ENCODE data around the gene GSTM5.

The GSTM5 gene

DNA sequence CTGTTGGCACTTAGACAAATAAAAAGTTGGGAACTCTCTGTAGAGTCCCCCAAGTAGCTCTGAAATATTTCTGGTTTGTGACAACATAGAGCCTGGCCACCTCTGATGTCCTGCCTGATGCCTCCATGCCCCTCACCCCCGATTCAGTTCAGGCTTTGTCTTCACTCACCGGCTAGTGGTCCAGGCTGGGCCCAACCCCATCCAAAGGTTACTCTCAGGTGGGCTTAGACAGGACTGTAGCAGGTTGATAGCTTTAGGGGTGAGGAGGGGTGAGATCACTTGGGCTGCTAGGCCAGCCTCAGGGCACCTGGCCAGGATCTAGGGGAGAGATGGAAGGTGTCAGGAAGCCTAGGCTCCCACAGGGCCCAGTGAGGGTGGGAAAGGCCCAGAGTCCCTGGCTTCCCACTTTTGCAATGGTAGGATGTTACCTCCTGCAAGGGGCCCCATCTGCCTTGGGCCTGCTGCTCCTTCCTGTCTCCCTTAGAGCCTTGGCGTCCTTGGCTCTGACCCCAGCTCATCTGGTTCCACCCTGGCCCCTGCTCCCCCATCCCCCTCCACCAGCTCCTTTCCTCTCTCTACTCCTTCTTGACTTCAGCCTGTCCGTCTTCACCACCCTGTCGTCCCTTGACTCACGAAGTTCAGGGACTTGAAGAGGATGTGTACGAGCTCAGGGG lies 44.9 kb downstream of the GSTM5 start:
- intact Hi-C loops (cut with DNase I; ENCODE audit: low total_unique reads) = no loop called here
- no peak for TF ChIP-seq CTCF (IDR thresholded peaks at IDR 0.05)
- DNase-seq = no peak
- Histone ChIP-seq H3K4me3 (no peak overlapping the region), H3K36me3 (no peaks in the 10 kb centered on the region), H3K27me3 (peaks cover 0 to 2% of the 10 kb centered on the region in 2 donors), H3K9me3 (no peaks in the 10 kb centered on the region), H3K27ac (no peak overlapping the region), H3K4me1 (no peaks in the 10 kb centered on the region)

DNA sequence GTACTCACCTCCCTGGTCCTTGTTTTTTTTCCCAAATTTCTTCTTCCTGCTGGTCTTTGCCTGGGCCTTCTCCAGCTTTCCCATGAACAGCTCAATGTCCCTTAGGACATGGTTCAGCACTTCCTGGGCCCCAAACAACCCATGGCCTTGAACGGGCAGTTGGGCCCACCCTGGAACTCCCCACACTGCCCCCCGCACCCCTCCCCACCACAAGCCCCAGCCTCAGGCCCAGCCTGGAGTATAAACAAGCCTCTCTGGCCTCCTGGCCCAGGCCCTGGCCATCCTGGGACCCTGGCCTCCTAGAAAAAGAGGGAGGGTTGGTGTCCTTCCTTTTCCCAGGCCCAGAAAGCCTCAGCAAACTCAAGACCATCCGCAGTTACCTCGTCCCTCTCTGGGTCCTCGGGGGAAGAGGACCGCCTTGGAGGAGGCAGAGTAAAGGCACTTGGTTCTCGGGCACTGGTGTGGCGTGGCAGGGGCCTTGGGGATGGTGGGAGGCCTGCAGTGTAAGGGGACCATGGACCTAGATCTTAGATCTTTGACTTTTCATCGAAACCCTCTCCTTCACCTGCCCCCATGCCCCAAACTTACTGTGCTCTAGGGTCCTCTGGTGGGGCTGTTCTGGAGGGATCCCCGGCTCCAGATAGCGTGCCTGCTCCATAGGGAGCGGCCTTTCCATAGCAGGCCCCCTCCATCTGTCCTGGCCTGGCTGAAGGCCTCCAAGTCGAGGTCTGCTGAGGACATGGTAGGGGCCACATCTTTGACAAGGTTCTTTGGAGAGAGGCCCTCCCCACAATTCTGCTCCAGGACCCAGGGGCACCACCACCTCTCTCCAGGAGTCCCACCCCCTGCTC lies 46.1 kb downstream of the GSTM5 start:
- Histone ChIP-seq H3K27me3 (no peaks in the 10 kb centered on the region), H3K36me3 (no peaks in the 10 kb centered on the region), H3K9me3 (no peaks in the 10 kb centered on the region), H3K4me3 (no peak overlapping the region), H3K27ac (no peak overlapping the region), H3K4me1 (no peaks in the 10 kb centered on the region)
- intact Hi-C loops (cut with DNase I; ENCODE audit: low total_unique reads) = no loop called here
- no peak for DNase-seq
- TF ChIP-seq CTCF (IDR thresholded peaks at IDR 0.05) = no peak

DNA sequence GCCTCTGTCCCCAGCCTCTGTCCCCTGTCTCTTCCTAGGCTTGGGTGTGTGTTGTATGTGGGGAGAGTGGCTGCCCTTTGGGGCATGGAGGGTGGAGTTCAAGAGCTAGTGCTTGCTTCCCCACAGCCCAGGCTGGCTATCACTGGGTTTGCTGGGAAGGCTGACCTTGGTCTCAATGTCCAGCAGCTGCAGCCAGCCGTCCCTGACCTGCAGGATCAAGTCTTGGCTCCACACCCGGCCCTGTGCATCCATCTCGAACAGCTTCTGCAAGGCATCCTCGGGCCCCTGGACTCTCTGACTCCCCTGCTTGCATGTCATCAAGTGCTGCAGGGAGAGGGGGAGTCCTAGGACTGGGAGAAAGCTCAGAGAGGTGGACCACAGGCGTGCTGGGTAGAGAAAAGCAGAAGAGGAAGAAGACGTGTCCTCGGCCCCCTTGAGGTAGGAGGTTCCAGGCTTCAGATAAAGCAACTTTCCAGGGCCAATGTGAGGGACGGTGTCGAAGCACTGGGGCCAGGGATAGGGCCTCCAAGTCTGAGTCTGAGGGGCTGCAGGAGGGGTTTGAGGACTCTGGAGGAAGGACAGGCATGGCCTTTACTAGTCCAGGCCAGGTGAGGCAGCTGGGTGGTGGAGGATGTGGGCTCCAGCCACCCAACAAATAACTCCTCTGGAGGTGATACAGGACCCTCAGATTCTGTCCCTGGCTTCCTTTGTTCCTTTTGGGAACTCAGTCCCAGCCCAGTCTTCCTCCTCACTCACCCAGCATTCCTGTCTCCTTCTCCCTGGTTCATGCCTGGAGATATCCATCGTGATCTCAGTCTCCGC lies 47.7 kb downstream of the GSTM5 start:
- no peak for DNase-seq
- intact Hi-C loops (cut with DNase I; ENCODE audit: low total_unique reads) = no loop called here
- no peak for TF ChIP-seq CTCF (IDR thresholded peaks at IDR 0.05)
- H3K27ac ChIP-seq = no peak overlapping the region
- H3K9me3 ChIP-seq = no peaks in the 10 kb centered on the region
- no peaks in the 10 kb centered on the region for H3K4me1 ChIP-seq
- H3K36me3 ChIP-seq = no peaks in the 10 kb centered on the region
- no peaks in the 10 kb centered on the region for H3K27me3 ChIP-seq
- H3K4me3 ChIP-seq = no peak overlapping the region

DNA sequence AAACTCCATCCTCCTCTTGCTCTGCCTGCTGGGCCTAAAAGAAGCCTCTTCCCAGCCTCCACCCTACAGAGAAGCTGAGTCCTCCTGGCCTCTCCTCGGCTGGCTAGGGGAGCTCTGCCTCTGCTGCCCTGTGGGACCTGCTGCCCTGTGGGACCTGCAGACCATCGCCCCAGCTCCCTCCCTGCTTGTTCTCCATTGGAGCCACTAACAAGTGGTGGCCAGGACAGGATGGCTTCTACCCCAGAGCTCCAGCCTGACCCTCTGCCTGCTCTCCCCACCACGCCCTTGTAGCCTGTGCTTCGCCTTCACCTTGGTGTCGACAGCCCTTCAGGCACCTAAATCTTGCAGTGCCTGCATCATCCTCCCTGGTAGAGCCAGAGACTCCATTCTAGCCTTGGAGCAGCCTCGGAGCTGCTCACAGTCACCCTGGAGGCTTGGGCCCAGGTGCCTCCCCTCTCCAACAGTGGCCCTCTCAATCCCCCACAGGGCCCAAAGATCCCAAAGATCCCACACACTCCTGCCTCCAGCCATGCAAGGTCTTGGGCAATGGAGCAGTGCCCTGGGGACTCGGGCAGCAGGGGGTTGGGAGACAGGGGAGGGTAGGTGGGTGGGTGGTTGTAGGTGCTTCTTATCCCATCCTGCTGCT lies 48.7 kb downstream of the GSTM5 start:
- Histone ChIP-seq H3K4me3 (no peak overlapping the region), H3K27me3 (no peaks in the 10 kb centered on the region), H3K27ac (no peak overlapping the region), H3K36me3 (no peaks in the 10 kb centered on the region), H3K9me3 (no peaks in the 10 kb centered on the region), H3K4me1 (no peaks in the 10 kb centered on the region)
- intact Hi-C loops (cut with DNase I; ENCODE audit: low total_unique reads) = no loop called here
- DNase-seq = peak in 1 of 2 donors; percentile 55
- TF ChIP-seq CTCF (IDR thresholded peaks at IDR 0.05) = no peak

Data from tibial artery (tissue), 4 donors.